ENCODE data around the gene DCLK2.

GRCh38 chr4:150234246-150234645 is 156.0 kb downstream of the DCLK2 start:
- TF ChIP-seq EZH2 (IDR thresholded peaks at IDR 0.05; ENCODE audit: low read length, unreplicated experiment), result no peak
- no peak for TF ChIP-seq CTCF (conservative IDR thresholded peaks at IDR 0.05; ENCODE audit: low read depth, low read length)
- no peak for TF ChIP-seq EZH2phosphoT487 (IDR thresholded peaks at IDR 0.05; ENCODE audit: borderline replicate concordance, low read length)
